Measurements from ENCODE around the gene FBXW8. TPM values are rescaled to one million over a fixed set of nuclear protein-coding genes. Genes with fewer than 3 reads are reported as not detected.
A peak's percentile ranks its signal among the peaks of the same experiment; 100 is the strongest.

The FBXW8 gene
- polyA plus RNA-seq, 6 donors from 2014 or later = 7.4 to 15.3 (median 10.9) TPM

- ATAC-seq (ENCODE audit: low read depth in 2 of 2) (no peak), DNase-seq (no peak)
- Mint-ChIP-seq H3K4me3 (peak overlapping the region in 1 of 8 donors; percentile 36), H3K36me3 (peaks cover 0 to 6% of the 10 kb centered on the region in 2 donors), H3K27me3 (no peaks in the 10 kb centered on the region), H3K9me3 (no peaks in the 10 kb centered on the region), H3K27ac (peak overlapping the region in 2 of 6 donors; percentile 16 to 30), H3K4me1 (peaks cover 15 to 29% (median 17%) of the 10 kb centered on the region in 3 donors)
Measured at GRCh38 chr12:116978791-116979508, 68.2 kb downstream of the FBXW8 start.

GRCh38 chr12:116980083-116980482 lies 69.3 kb downstream of the FBXW8 start:
- ATAC-seq (ENCODE audit: low read depth in 2 of 2) = no peak
- H3K4me3 Mint-ChIP-seq = no peak overlapping the region
- H3K27me3 Mint-ChIP-seq = no peaks in the 10 kb centered on the region
- DNase-seq = no peak
- H3K4me1 Mint-ChIP-seq = peaks cover 15 to 29% (median 17%) of the 10 kb centered on the region in 3 donors
- H3K9me3 Mint-ChIP-seq = no peaks in the 10 kb centered on the region
- H3K36me3 Mint-ChIP-seq = no peaks in the 10 kb centered on the region
- H3K27ac Mint-ChIP-seq = peak overlapping the region in 1 of 6 donors; percentile 57

- H3K4me3 Mint-ChIP-seq = no peak overlapping the region
- peaks cover 7 to 12% (median 11%) of the 10 kb centered on the region in 3 donors for H3K4me1 Mint-ChIP-seq
- H3K27me3 Mint-ChIP-seq = no peaks in the 10 kb centered on the region
- H3K27ac Mint-ChIP-seq = no peak overlapping the region
- DNase-seq (no peak), ATAC-seq (ENCODE audit: low read depth in 2 of 2) (no peak)
- peaks cover 7 to 15% of the 10 kb centered on the region in 2 donors for H3K36me3 Mint-ChIP-seq
- H3K9me3 Mint-ChIP-seq = no peaks in the 10 kb centered on the region
Measured at GRCh38 chr12:116982791-116983411, 72.2 kb downstream of the FBXW8 start.

GRCh38 chr12:116984098-116984497 lies 73.3 kb downstream of the FBXW8 start:
- ATAC-seq (ENCODE audit: low read depth in 2 of 2) = no peak

GRCh38 chr12:116990329-116990728 lies 79.6 kb downstream of the FBXW8 start:
- ATAC-seq (ENCODE audit: low read depth in 2 of 2) (no peak), DNase-seq (no peak)
- no peak overlapping the region for H3K27ac Mint-ChIP-seq
- H3K9me3 Mint-ChIP-seq = no peaks in the 10 kb centered on the region
- H3K36me3 Mint-ChIP-seq = peaks cover 6 to 51% of the 10 kb centered on the region in 2 donors
- H3K4me3 Mint-ChIP-seq = no peak overlapping the region
- no peaks in the 10 kb centered on the region for H3K27me3 Mint-ChIP-seq
- H3K4me1 Mint-ChIP-seq = peaks cover 0 to 3% (median 0%) of the 10 kb centered on the region in 3 donors

More at GRCh38 chr12:116984098-116984497, 73.3 kb downstream of the FBXW8 start:
- DNase-seq = no peak
- Mint-ChIP-seq H3K27ac (no peak overlapping the region), H3K27me3 (no peaks in the 10 kb centered on the region), H3K4me1 (peaks cover 0 to 7% (median 3%) of the 10 kb centered on the region in 3 donors), H3K4me3 (no peak overlapping the region), H3K36me3 (peaks cover 7 to 27% of the 10 kb centered on the region in 2 donors), H3K9me3 (no peaks in the 10 kb centered on the region)

GRCh38 chr12:116990971-116991966 lies 80.5 kb downstream of the FBXW8 start:
- DNase-seq (no peak), ATAC-seq (ENCODE audit: low read depth in 2 of 2) (no peak)
- Mint-ChIP-seq H3K27ac (no peak overlapping the region), H3K27me3 (no peaks in the 10 kb centered on the region), H3K4me1 (no peaks in the 10 kb centered on the region), H3K9me3 (no peaks in the 10 kb centered on the region), H3K4me3 (no peak overlapping the region), H3K36me3 (peaks cover 0 to 44% of the 10 kb centered on the region in 2 donors)

GRCh38 chr12:116996093-116996492 lies 85.3 kb downstream of the FBXW8 start:
- DNase-seq = no peak
- Mint-ChIP-seq H3K27ac (no peak overlapping the region), H3K27me3 (no peaks in the 10 kb centered on the region), H3K4me1 (peaks cover 0 to 3% (median 2%) of the 10 kb centered on the region in 3 donors), H3K36me3 (peaks cover 5 to 26% of the 10 kb centered on the region in 2 donors), H3K9me3 (no peaks in the 10 kb centered on the region), H3K4me3 (no peak overlapping the region)
- ATAC-seq (ENCODE audit: low read depth in 2 of 2) = no peak

GRCh38 chr12:116996621-116997020 lies 85.9 kb downstream of the FBXW8 start:
- no peak overlapping the region for H3K4me3 Mint-ChIP-seq
- no peak for ATAC-seq (ENCODE audit: low read depth in 2 of 2)
- peaks cover 5 to 23% of the 10 kb centered on the region in 2 donors for H3K36me3 Mint-ChIP-seq
- no peaks in the 10 kb centered on the region for H3K9me3 Mint-ChIP-seq
- H3K27ac Mint-ChIP-seq = no peak overlapping the region
- no peaks in the 10 kb centered on the region for H3K27me3 Mint-ChIP-seq
- H3K4me1 Mint-ChIP-seq = peaks cover 0 to 3% (median 2%) of the 10 kb centered on the region in 3 donors
- DNase-seq = no peak

GRCh38 chr12:116999066-116999465 lies 88.3 kb downstream of the FBXW8 start:
- no peak overlapping the region for H3K4me3 Mint-ChIP-seq
- peaks cover 0 to 5% (median 2%) of the 10 kb centered on the region in 3 donors for H3K4me1 Mint-ChIP-seq
- H3K36me3 Mint-ChIP-seq = peaks cover 14 to 16% of the 10 kb centered on the region in 2 donors
- no peak overlapping the region for H3K27ac Mint-ChIP-seq
- H3K27me3 Mint-ChIP-seq = no peaks in the 10 kb centered on the region
- H3K9me3 Mint-ChIP-seq = no peaks in the 10 kb centered on the region
- no peak for DNase-seq
- ATAC-seq (ENCODE audit: low read depth in 2 of 2) = no peak

GRCh38 chr12:117000316-117000715 lies 89.6 kb downstream of the FBXW8 start:
- H3K27me3 Mint-ChIP-seq = no peaks in the 10 kb centered on the region
- no peak overlapping the region for H3K4me3 Mint-ChIP-seq
- H3K27ac Mint-ChIP-seq = peak overlapping the region in 1 of 6 donors; percentile 12
- DNase-seq (no peak), ATAC-seq (ENCODE audit: low read depth in 2 of 2) (peak in 1 of 2 donors; percentile 34)
- peaks cover 21 to 28% of the 10 kb centered on the region in 2 donors for H3K36me3 Mint-ChIP-seq
- peaks cover 0 to 7% (median 2%) of the 10 kb centered on the region in 3 donors for H3K4me1 Mint-ChIP-seq
- no peaks in the 10 kb centered on the region for H3K9me3 Mint-ChIP-seq

- H3K4me3 Mint-ChIP-seq = no peak overlapping the region
- DNase-seq (no peak), ATAC-seq (ENCODE audit: low read depth in 2 of 2) (no peak)
- H3K9me3 Mint-ChIP-seq = no peaks in the 10 kb centered on the region
- H3K27ac Mint-ChIP-seq = no peak overlapping the region
- peaks cover 24 to 39% of the 10 kb centered on the region in 2 donors for H3K36me3 Mint-ChIP-seq
- no peaks in the 10 kb centered on the region for H3K27me3 Mint-ChIP-seq
- H3K4me1 Mint-ChIP-seq = peaks cover 0 to 7% (median 2%) of the 10 kb centered on the region in 3 donors
Measured at GRCh38 chr12:117002051-117002817, 91.5 kb downstream of the FBXW8 start.

GRCh38 chr12:117003883-117004404 lies 93.2 kb downstream of the FBXW8 start:
- peaks cover 30 to 43% of the 10 kb centered on the region in 2 donors for H3K36me3 Mint-ChIP-seq
- peaks cover 0 to 7% (median 2%) of the 10 kb centered on the region in 3 donors for H3K4me1 Mint-ChIP-seq
- no peak overlapping the region for H3K4me3 Mint-ChIP-seq
- ATAC-seq (ENCODE audit: low read depth in 2 of 2) (no peak), DNase-seq (no peak)
- H3K9me3 Mint-ChIP-seq = no peaks in the 10 kb centered on the region
- no peaks in the 10 kb centered on the region for H3K27me3 Mint-ChIP-seq
- H3K27ac Mint-ChIP-seq = peak overlapping the region in 1 of 6 donors; percentile 43

All from naive B cell (primary cell).